Endometrial microvascular endothelial cells (primary cell): Measurements from ENCODE around the gene GNAQ. TPM values are rescaled to one million over a fixed set of nuclear protein-coding genes. Genes with fewer than 3 reads are reported as not detected.
"Not testable (repeated sequence)": the region's sequence is repeated elsewhere in the genome, so short reads cannot be mapped to it uniquely, and the experiment has no call there.

Experiments
- in situ Hi-C: cut with HindIII; loops from 2 replicates; pipeline ENCODE4 v1.10.0; 2017; ENCODE audit warnings: low sequenced_read_pairs, low pct_unique_long_range_greater_than_20kb; ENCODE audit errors: inconsistent ontology term
- total RNA-seq: library from RNA; depleted of rRNA; stranded (reverse); fragments of >200 nt; gene quantifications from one replicate; pipeline ENCODE4 v1.2.3, GENCODE V29; 2015; ENCODE audit errors: inconsistent ontology term

The GNAQ gene
- total RNA-seq, 1 donor from 2014 or later, result 28.4 TPM

GRCh38 chr9:77793849-77794248, 237.8 kb downstream of the GNAQ start:
- in situ Hi-C loops, result no loop called here

GRCh38 chr9:77789891-77790290, 241.7 kb downstream of the GNAQ start:
- in situ Hi-C loops, result no loop called here

DNA sequence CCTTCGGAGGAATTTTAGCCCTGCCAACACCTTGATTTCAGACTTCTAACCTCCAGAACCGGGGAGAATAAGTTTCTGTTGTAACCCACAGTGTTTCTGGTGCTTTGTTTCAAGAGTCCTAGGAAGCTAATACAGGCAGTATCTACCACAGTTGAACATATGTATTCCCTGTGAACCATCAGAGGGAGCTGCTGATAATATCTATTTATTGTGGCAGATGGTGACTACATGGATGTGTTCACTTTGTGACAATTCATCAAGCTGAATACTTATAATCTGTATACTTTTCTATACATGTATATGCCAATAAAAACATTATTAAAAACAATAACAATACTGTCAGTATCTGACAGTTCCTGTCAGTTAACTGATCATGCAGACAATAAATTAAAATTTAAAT, 246.3 kb downstream of the GNAQ start:
- in situ Hi-C loops, result no loop called here

GRCh38 chr9:77783518-77783917, 248.1 kb downstream of the GNAQ start:
- in situ Hi-C loops, result no loop called here

DNA sequence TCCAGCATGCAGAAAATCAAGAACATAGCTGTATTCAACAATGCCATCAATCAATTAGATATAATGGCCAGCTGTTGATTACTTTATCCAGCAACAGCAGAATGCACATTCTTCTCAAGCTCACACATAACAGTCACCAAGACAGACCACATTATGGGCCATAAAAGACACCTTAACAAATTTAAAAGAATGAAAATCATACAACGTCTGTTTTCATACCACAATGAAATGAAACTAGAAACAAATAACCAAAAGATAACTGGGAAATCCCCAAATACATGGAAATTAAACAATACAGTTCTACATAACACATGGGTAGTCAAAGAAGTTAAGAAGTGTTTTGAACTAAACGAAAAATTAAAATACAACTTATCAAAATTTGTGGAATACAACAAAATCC, 252.6 kb downstream of the GNAQ start:
- in situ Hi-C loops, result no loop called here

DNA sequence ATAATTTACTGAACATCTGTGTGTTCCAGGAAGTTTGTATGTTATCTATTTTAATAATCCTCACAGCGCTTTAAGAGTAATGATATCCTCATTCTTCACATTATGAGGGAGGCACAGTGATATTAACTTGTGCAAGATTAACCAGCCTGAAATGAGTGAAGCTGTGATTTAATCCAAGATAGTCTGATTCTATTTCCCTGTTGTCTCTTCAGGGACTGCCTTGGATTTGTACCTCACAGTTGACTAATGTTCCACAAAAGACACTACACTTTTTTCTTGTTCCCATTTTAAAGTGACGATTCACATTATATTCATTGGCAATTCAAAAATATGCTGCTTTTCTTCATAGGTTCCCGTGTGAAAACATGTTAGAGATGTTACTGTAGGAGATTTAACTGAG, 258.2 kb downstream of the GNAQ start:
- in situ Hi-C loops, result no loop called here

DNA sequence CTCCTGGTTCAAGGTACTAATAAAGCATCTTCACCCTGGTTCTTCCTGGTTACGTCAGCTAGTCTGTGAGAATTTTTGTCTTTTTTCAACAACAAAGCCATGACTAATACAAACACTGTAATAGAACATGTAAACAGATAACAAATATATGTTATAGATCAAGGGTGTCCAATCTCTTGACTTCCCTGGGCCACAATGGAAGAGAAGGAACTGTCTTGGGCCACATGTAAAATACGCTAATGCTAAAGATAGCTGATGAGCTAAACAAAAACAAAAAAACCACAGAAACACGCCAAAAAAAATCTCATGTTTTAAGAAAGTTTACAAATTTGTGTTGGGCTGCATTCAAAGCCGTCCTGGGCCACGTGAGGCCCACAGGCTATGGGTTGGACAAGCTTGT, 259.0 kb downstream of the GNAQ start:
- in situ Hi-C loops, result no loop called here

DNA sequence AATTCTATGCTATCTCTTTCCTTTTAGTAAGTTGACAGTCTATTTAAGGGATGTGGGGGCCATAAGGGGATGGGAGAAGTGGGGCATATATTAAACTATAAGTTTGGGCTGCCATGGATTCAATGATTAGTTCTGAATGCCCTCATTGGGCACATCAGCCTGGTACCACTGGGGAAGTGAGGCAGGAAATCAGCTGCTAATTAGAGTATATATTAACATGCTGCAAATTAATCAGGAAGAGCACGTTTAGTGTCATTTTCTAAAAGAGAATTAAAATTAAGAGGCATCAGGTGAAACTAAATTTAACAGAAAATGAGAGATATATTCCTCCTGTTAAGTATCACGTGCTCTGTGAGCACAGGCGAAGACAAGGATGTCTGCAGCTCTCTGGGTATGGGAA, 260.4 kb downstream of the GNAQ start:
- in situ Hi-C loops, result no loop called here

DNA sequence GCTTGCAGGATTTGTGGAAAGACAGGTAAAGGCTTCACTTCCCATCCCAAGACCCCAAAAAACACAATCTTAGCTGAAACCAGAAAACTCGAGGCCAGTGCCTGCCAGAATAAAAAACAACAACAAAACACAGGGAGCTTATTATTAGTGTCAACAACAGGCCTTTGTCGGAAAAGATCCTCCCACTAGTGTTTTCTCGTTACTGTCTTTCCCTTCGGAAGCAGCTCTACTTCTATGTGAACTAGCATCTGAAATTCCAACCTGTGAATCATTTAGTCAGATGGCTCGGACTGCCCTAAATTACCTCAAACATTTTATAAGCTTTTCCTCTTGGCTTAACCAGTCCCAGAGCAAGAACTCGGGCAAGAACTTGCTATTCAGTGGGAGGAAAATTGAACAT, 261.3 kb downstream of the GNAQ start:
- in situ Hi-C loops, result no loop called here

DNA sequence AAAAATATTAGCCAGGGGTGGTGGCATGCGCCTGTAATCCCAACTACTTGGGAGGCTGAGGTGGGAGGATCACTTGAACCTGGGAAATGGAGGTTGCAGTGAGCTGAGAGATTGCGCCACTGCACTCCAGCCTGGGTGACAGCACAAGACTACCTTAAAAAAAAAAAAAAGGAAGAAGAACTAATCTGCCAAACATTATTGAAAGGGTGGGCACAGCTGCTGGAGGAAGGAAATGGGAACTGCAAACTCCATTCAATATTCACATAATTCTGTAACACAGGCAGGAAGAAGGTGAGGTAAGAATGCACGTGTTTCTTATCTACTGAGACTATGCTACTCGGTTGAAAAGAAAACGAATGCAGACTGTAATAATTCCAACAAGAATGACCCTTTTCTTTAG, 262.4 kb downstream of the GNAQ start:
- in situ Hi-C loops, result no loop called here

DNA sequence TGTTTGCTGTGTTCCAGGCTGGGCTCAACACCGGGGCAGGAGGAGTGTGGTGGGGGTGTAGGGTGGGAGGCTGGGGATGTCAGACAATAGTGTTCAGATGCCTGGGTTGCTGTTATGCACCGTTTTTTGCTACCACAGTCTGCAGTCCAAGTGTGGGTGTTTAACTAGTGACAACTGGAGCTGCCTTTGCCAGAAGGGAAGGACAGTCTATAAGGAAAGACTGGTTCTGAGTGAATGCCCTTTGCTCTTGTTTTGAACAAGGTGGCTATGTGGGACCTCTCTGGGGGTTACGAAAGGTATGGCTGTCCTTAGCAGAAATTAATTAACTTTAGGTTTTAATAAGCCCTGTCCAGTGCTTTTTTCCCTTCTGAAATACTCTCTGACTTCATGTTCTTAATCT, 265.0 kb downstream of the GNAQ start:
- in situ Hi-C loops, result no loop called here

- in situ Hi-C loops, result no loop called here
Observed at GRCh38 chr9:77765781-77766259, 265.8 kb downstream of the GNAQ start.

GRCh38 chr9:77764894-77765780, 266.5 kb downstream of the GNAQ start:
- in situ Hi-C loops, result no loop called here

- in situ Hi-C loops, result no loop called here
Observed at GRCh38 chr9:77763566-77763965, 268.0 kb downstream of the GNAQ start.

GRCh38 chr9:77760919-77761318, 270.7 kb downstream of the GNAQ start:
- in situ Hi-C loops, result not testable (repeated sequence)

DNA sequence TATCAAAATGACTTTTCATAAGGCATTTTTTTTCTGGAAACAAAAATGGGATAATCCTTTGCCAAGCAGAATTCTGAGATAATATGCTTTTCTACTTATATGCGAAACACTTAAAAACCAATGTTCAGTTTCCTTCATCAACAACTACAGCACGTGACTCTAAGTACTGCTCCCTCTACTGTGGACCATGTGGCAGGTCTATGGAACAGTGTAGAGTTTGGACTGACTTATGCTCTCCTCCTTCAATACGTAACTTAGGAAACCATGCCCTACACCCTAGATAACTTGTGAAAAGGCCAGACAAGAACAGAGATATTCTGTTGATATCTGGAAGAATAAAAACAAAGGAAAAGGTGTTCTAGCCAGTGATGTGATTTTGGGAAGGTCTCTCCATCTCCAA, 272.2 kb downstream of the GNAQ start:
- in situ Hi-C loops, result no loop called here

DNA sequence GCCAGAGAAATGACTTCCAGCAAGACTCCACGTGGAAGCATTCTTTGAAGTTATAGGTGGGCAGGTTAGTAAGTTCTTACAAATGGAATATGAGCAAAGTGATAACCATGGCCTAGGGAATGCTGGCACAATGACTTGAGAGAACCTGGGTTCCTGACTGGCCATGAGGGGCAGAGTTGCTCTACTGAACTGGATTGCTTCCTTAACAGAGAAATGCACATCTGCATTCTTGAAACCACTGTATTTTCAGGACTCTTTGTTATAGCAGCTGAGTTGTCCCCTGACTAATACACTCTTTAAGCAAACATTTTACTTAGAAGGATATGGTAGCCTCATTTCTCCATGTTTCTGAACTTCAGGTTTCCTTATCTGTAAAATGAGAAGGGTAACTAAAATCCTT, 275.2 kb downstream of the GNAQ start:
- in situ Hi-C loops, result no loop called here

DNA sequence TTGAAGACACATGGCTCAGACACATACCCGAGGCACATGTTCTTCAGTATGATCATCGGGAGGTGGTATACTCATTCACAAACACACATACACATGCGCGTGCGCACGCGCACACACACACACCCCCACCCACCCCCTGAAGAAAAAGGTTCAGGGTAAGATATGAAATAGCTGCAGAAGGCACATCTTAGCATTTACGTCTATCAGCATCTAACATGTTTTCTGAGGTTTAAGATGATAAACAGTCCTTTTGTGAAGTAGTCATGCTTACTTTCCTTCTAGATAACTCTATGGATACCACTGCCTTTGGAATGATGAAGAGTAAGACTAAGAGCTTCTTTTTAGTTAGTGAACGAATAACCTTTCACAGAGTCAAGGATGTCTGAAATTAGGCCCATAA, 278.4 kb downstream of the GNAQ start:
- in situ Hi-C loops, result no loop called here

GRCh38 chr9:77752554-77752953, 279.1 kb downstream of the GNAQ start:
- in situ Hi-C loops, result no loop called here

GRCh38 chr9:77751341-77752091, 280.1 kb downstream of the GNAQ start:
- in situ Hi-C loops, result no loop called here
